GM20000 (cell line): ENCODE data around the gene CBLB.

Experiments used
- DNase-seq: peaks from one replicate; pipeline ENCODE4 v3.0.0; 2012; ENCODE audit warnings: low spot score
- CTCF ChIP-seq: IDR thresholded peaks from 2 replicates; pipeline ENCODE4 v1.5.1; 2012; ENCODE audit warnings: mild to moderate bottlenecking, control low read depth; ENCODE audit errors: extremely low read depth, missing control alignments

CBLB gene

GRCh38 chr3:105837947-105838346, 30.9 kb downstream of the CBLB start:
- DNase-seq: no peak
- TF ChIP-seq CTCF: no peak

DNA sequence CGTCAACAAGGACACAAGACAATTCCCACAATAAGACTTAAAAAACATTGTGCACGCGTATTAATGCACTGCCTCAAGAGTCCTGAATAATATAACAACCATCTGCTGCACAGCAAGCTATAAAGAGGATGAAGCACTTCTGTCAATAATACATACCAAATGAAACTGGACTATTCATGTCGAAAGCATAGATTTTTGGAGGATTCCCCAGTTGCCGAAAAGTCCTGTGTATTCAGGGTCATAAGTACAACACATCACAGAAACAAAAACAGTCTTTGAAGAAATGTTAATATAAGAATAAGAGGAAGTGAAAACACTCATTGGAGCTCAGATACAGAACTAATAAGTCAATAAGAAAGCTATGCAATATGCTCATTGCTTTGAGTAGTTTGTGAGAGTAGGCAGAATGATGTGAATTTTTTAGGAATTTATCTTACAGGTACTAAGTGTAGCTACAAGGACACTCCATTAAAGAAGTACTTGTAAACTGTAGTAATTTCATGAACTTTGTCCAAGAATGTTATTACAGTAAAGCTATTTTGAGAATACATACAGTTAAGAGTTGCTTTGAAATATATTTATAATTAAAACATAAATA, 31.6 kb downstream of the CBLB start:
- TF ChIP-seq CTCF: no peak
- DNase-seq: peak; percentile 52

DNA sequence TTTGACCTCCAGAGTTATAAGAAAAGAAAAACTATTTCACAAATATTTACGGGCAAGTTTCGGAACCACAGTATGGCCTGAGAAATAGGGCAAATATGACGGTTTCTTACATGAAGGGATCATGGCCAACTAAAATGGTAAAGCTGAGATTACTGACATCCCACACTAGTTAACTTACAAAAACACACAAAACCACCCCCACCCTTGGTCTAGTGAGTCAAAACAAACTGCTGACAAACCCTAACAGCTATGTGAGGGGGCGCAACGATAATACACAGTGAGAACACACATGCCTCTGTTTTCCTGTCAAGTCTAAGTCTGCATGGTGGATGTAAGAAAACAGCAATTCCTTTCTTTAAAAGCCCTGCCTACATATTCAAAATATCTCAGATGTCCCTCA, 32.3 kb downstream of the CBLB start:
- no peak for TF ChIP-seq CTCF
- peak; percentile 40 for DNase-seq

DNA sequence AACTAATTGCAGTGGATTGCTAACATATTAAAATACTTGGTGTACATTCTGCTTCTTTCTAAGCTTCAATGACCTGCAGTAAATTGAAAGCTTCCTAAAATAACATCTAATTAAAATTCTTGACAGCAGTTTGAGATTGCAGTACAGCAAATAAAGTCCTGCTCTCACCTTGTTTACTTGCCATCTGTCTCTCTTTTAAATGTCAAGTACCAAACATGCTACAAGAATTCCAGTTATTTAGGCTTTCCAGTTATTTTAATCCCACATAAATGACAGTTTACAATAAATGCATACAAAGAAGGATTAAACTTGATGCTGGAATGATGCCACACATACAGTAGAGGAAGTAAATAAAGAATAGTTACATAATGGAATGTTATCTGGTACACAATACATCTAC, 33.2 kb downstream of the CBLB start:
- no peak for DNase-seq
- no peak for TF ChIP-seq CTCF

- DNase-seq: no peak
Measured at GRCh38 chr3:105834768-105835167, 34.0 kb downstream of the CBLB start.

GRCh38 chr3:105832644-105833043, 36.2 kb downstream of the CBLB start:
- no peak for TF ChIP-seq CTCF
- DNase-seq: no peak

More at GRCh38 chr3:105834768-105835167, 34.0 kb downstream of the CBLB start:
- TF ChIP-seq CTCF: no peak

DNA sequence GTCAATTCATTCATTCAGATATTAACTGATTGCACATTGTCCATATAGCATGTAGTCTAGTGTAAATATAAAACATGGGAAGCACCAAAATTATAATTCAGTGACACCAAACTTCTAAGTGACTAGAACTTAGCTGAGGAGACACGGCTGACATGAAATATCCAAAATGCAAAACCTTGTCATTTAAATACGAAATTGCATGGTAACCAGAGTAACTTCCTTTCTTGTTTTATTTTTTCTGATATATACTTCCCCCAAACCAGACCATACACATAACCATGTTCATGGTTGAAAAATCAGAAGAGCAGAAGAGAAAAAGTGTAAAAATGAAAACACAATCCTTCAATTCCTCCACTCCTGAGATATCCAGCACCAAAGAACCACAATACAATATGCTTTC, 38.0 kb downstream of the CBLB start:
- no peak for DNase-seq
- TF ChIP-seq CTCF: no peak
